ENCODE measurements around the gene JOSD2. TPM values are rescaled to one million over a fixed set of nuclear protein-coding genes. Genes with fewer than 3 reads are reported as not detected.
A peak's percentile ranks its signal among the peaks of the same experiment; 100 is the strongest.

The JOSD2 gene
- total and polyA plus RNA-seq, 2 donors (not counting 1 experiment from before 2014, with no cell fraction given) = 25.0 to 32.8 TPM

- under 1% methylated on average over 37 of the region's 39 CpGs for WGBS (ENCODE audit: insufficient coverage)
- TF ChIP-seq CTCF (IDR thresholded peaks at IDR 0.05) (peak; percentile 83), EZH2 (IDR thresholded peaks at IDR 0.05; ENCODE audit: borderline replicate concordance, insufficient read depth, low read depth, low read length, poor library complexity, severe bottlenecking) (no peak)
- Histone ChIP-seq H2AFZ (ENCODE audit: insufficient read depth, low read depth, low read length, poor library complexity, severe bottlenecking) (peak overlapping the region; percentile 77), H3K27me3 (replicated peaks in 1 of 4; ENCODE audit: control extremely low read depth in 1 of 4, control insufficient read depth in 3 of 4, insufficient read depth in 4 of 4, low read length in 3 of 4) (peaks cover 0 to 63% (median 13%) of the 10 kb centered on the region in 4 experiments), H3K9me3 (ENCODE audit: control extremely low read depth in 1 of 3, control insufficient read depth in 2 of 3, insufficient read depth in 1 of 3, low read length in 2 of 3) (peaks cover 0 to 17% (median 0%) of the 10 kb centered on the region in 3 donors), H4K20me1 (ENCODE audit: control insufficient read depth, insufficient read depth, low read length, poor library complexity, severe bottlenecking) (no peaks in the 10 kb centered on the region), H3K4me2 (replicated peaks; ENCODE audit: low read depth, low read length, poor library complexity, severe bottlenecking) (peak overlapping the region; percentile 76), H3K9ac (ENCODE audit: low read length) (peak overlapping the region; percentile 52), H3K4me1 (ENCODE audit: control insufficient read depth in 2 of 2, insufficient read depth in 2 of 2, low read length in 2 of 2) (peaks cover 13 to 14% of the 10 kb centered on the region in 2 donors), H3K4me3 (ENCODE audit: control extremely low read depth in 1 of 5, extremely low read depth in 1 of 5, insufficient read depth in 1 of 5, low read depth in 2 of 5, low read length in 4 of 5) (peak overlapping the region in 4 of 5 experiments; percentile 35 to 55 (median 54)), H3K27ac (ENCODE audit: low read length in 2 of 2) (no peak overlapping the region), H3K79me2 (ENCODE audit: control insufficient read depth, insufficient read depth, low read length) (no peaks in the 10 kb centered on the region), H3K36me3 (replicated peaks in 1 of 2; ENCODE audit: control extremely low read depth in 1 of 2, control insufficient read depth in 1 of 2, extremely low read depth in 1 of 2, insufficient read depth in 2 of 2, low read length in 1 of 2) (no peaks in the 10 kb centered on the region)
- H3K4me3 Mint-ChIP-seq = peak overlapping the region; percentile 88
- DNase-seq (peak; percentile 81), ATAC-seq (ENCODE audit: low read depth) (peak; percentile 59)
- no peak overlapping the region for H3K27ac Mint-ChIP-seq
- intact Hi-C loops (cut with micrococcal nuclease) = loop anchor here (1.0 kb wide), 1 partner anchor 188 kb away; no protein-coding TSS in a partner anchor
- peaks cover 5% of the 10 kb centered on the region for H3K4me1 Mint-ChIP-seq
- H3K27me3 Mint-ChIP-seq = peaks cover 55% of the 10 kb centered on the region
- CTCF ChIA-PET = interaction anchor here (0.7 to 2.8 kb wide), 10 partner anchors 18 to 227 kb away, joined by 3 to 14 read pairs (median 4); partner anchors contain the start of gene KCNC3
- no peaks in the 10 kb centered on the region for H3K9me3 Mint-ChIP-seq (ENCODE audit: insufficient read depth)
- POLR2A ChIA-PET = no interaction called here
Measured at GRCh38 chr19:50556282-50557008, 45.5 kb upstream of the JOSD2 start.
